A673 (cell line): Measurements from ENCODE around the gene SYT14.

Source experiments
- EZH2 ChIP-seq: fragments of 200-600 bp; sonication (generic); IDR thresholded peaks from 2 replicates; pipeline ENCODE4 v1.6.1; 2017; ENCODE audit warnings: borderline replicate concordance, low read depth, mild to moderate bottlenecking, mixed read lengths, antibody characterized with exemption, low read length; ENCODE audit not compliant: poor library complexity, severe bottlenecking
- TF ChIP-seq, protein P1 (sequence below): fragments of 300-800, 200-600 bp; sonication (generic); conservative IDR thresholded peaks from 2 replicates; pipeline ENCODE4 v1.5.1; 2017; ENCODE audit warnings: low read depth, mild to moderate bottlenecking, antibody characterized with exemption, low read length, moderate library complexity, mixed read lengths

- TF ChIP-seq, protein P1, sequence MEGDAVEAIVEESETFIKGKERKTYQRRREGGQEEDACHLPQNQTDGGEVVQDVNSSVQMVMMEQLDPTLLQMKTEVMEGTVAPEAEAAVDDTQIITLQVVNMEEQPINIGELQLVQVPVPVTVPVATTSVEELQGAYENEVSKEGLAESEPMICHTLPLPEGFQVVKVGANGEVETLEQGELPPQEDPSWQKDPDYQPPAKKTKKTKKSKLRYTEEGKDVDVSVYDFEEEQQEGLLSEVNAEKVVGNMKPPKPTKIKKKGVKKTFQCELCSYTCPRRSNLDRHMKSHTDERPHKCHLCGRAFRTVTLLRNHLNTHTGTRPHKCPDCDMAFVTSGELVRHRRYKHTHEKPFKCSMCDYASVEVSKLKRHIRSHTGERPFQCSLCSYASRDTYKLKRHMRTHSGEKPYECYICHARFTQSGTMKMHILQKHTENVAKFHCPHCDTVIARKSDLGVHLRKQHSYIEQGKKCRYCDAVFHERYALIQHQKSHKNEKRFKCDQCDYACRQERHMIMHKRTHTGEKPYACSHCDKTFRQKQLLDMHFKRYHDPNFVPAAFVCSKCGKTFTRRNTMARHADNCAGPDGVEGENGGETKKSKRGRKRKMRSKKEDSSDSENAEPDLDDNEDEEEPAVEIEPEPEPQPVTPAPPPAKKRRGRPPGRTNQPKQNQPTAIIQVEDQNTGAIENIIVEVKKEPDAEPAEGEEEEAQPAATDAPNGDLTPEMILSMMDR = no peak
- no peak for TF ChIP-seq EZH2
These were observed 42.3 kb upstream of the SYT14 start for GRCh38 chr1:209895709-209896108.
